Measurements from ENCODE around the gene SLIT3.

Gene SLIT3

GRCh38 chr5:169226895-169227294 lies 74.0 kb downstream of the SLIT3 start:
- no peak overlapping the region for H3K4me3 ChIP-seq (ENCODE audit: low read depth, low read length)
- TF ChIP-seq CTCF (conservative IDR thresholded peaks at IDR 0.05; ENCODE audit: low read depth, low read length) = no peak
- no peak for DNase-seq (ENCODE audit: low read depth)

- no peak for DNase-seq (ENCODE audit: low read depth)
- no peak for TF ChIP-seq CTCF (conservative IDR thresholded peaks at IDR 0.05; ENCODE audit: low read depth, low read length)
- H3K4me3 ChIP-seq (ENCODE audit: low read depth, low read length) = no peak overlapping the region
Measured at GRCh38 chr5:169225830-169226356, 75.0 kb downstream of the SLIT3 start.

GRCh38 chr5:169223595-169223953 lies 77.4 kb downstream of the SLIT3 start:
- DNase-seq (ENCODE audit: low read depth) = no peak
- no peak for TF ChIP-seq CTCF (conservative IDR thresholded peaks at IDR 0.05; ENCODE audit: low read depth, low read length)
- no peak overlapping the region for H3K4me3 ChIP-seq (ENCODE audit: low read depth, low read length)

GRCh38 chr5:169222934-169223594 lies 77.9 kb downstream of the SLIT3 start:
- no peak for DNase-seq (ENCODE audit: low read depth)
- no peak for TF ChIP-seq CTCF (conservative IDR thresholded peaks at IDR 0.05; ENCODE audit: low read depth, low read length)
- H3K4me3 ChIP-seq (ENCODE audit: low read depth, low read length) = no peak overlapping the region

- no peak for DNase-seq (ENCODE audit: low read depth)
- TF ChIP-seq CTCF (conservative IDR thresholded peaks at IDR 0.05; ENCODE audit: low read depth, low read length) = no peak
- no peak overlapping the region for H3K4me3 ChIP-seq (ENCODE audit: low read depth, low read length)
Measured at GRCh38 chr5:169221519-169221918, 79.4 kb downstream of the SLIT3 start.

GRCh38 chr5:169219961-169220360 lies 81.0 kb downstream of the SLIT3 start:
- DNase-seq (ENCODE audit: low read depth) = no peak
- no peak overlapping the region for H3K4me3 ChIP-seq (ENCODE audit: low read depth, low read length)
- no peak for TF ChIP-seq CTCF (conservative IDR thresholded peaks at IDR 0.05; ENCODE audit: low read depth, low read length)

- no peak for TF ChIP-seq CTCF (conservative IDR thresholded peaks at IDR 0.05; ENCODE audit: low read depth, low read length)
- no peak overlapping the region for H3K4me3 ChIP-seq (ENCODE audit: low read depth, low read length)
Measured at GRCh38 chr5:169219351-169219750, 81.6 kb downstream of the SLIT3 start.

More at GRCh38 chr5:169219351-169219750, 81.6 kb downstream of the SLIT3 start:
- no peak for DNase-seq (ENCODE audit: low read depth)
